ENCODE data around the gene STON1. TPM values are rescaled to one million over a fixed set of nuclear protein-coding genes. Genes with fewer than 3 reads are reported as not detected.
"Not testable (repeated sequence)": the region's sequence is repeated elsewhere in the genome, so short reads cannot be mapped to it uniquely, and the experiment has no call there.

The STON1 gene
- total RNA-seq, 4 donors from 2014 or later: 3.6 to 11.2 (median 6.7) TPM

- 77% methylated on average over 6 of the region's 6 CpGs for WGBS
- no peak overlapping the region for H3K27ac ChIP-seq
- H3K36me3 ChIP-seq: peaks cover 76% of the 10 kb centered on the region
These were observed 14.4 kb upstream of the STON1 start for GRCh38 chr2:48515513-48515985.

GRCh38 chr2:48519593-48519992 is 10.4 kb upstream of the STON1 start:
- Histone ChIP-seq H3K27ac (no peak overlapping the region), H3K36me3 (peaks cover 64% of the 10 kb centered on the region), H3K4me1 (no peaks in the 10 kb centered on the region), H3K9me3 (no peaks in the 10 kb centered on the region), H3K4me3 (no peak overlapping the region), H3K27me3 (no peaks in the 10 kb centered on the region)
- TF ChIP-seq POLR2A (IDR thresholded peaks at IDR 0.05) (no peak), EP300 (IDR thresholded peaks at IDR 0.05) (no peak), POLR2AphosphoS5 (IDR thresholded peaks at IDR 0.05) (no peak), CTCF (IDR thresholded peaks at IDR 0.05) (no peak)
- WGBS: 72% methylated on average over 11 of the region's 11 CpGs
- DNase-seq (ENCODE audit: low spot score in 2 of 2): no peak

More at GRCh38 chr2:48515513-48515985, 14.4 kb upstream of the STON1 start:
- TF ChIP-seq POLR2AphosphoS5 (IDR thresholded peaks at IDR 0.05): no peak
- TF ChIP-seq EP300 (IDR thresholded peaks at IDR 0.05): no peak
- TF ChIP-seq CTCF (IDR thresholded peaks at IDR 0.05): no peak
- no peak for TF ChIP-seq POLR2A (IDR thresholded peaks at IDR 0.05)
- Histone ChIP-seq H3K4me3 (no peak overlapping the region), H3K27me3 (no peaks in the 10 kb centered on the region), H3K9me3 (no peaks in the 10 kb centered on the region), H3K4me1 (no peaks in the 10 kb centered on the region)
- no peak for DNase-seq (ENCODE audit: low spot score in 2 of 2)

- not testable (repeated sequence) for H3K27ac ChIP-seq; H3K27me3 ChIP-seq; DNase-seq (ENCODE audit: low spot score in 2 of 2); H3K4me3 ChIP-seq; H3K4me1 ChIP-seq; H3K9me3 ChIP-seq
- H3K36me3 ChIP-seq: peaks cover 18% of the 10 kb centered on the region
- 94% methylated on average over 3 of the region's 3 CpGs for WGBS
These were observed 5.2 kb upstream of the STON1 start for GRCh38 chr2:48524756-48525155.

- 70% methylated on average over 11 of the region's 11 CpGs for WGBS
- H3K9me3 ChIP-seq: no peaks in the 10 kb centered on the region
- peaks cover 10% of the 10 kb centered on the region for H3K4me1 ChIP-seq
- no peak overlapping the region for H3K27ac ChIP-seq
- DNase-seq (ENCODE audit: low spot score in 2 of 2): no peak
- peaks cover 14% of the 10 kb centered on the region for H3K36me3 ChIP-seq
- H3K4me3 ChIP-seq: no peak overlapping the region
- TF ChIP-seq EP300 (IDR thresholded peaks at IDR 0.05) (no peak), POLR2AphosphoS5 (IDR thresholded peaks at IDR 0.05) (no peak), POLR2A (IDR thresholded peaks at IDR 0.05) (no peak), CTCF (IDR thresholded peaks at IDR 0.05) (no peak)
- H3K27me3 ChIP-seq: no peaks in the 10 kb centered on the region
These were observed 4.5 kb upstream of the STON1 start for GRCh38 chr2:48525269-48525943.

- no peak for TF ChIP-seq POLR2AphosphoS5 (IDR thresholded peaks at IDR 0.05)
- no peak for TF ChIP-seq POLR2A (IDR thresholded peaks at IDR 0.05)
- no peak for TF ChIP-seq EP300 (IDR thresholded peaks at IDR 0.05)
- TF ChIP-seq CTCF (IDR thresholded peaks at IDR 0.05): no peak
- no peak overlapping the region for H3K27ac ChIP-seq
- no peaks in the 10 kb centered on the region for H3K27me3 ChIP-seq
- H3K36me3 ChIP-seq: peaks cover 2% of the 10 kb centered on the region
- no peaks in the 10 kb centered on the region for H3K9me3 ChIP-seq
- no peak overlapping the region for H3K4me3 ChIP-seq
- 70% methylated on average over 2 of the region's 2 CpGs for WGBS
- peaks cover 21% of the 10 kb centered on the region for H3K4me1 ChIP-seq
- DNase-seq (ENCODE audit: low spot score in 2 of 2): no peak
These were observed 2.6 kb upstream of the STON1 start for GRCh38 chr2:48527226-48527885.

All from suprapubic skin (tissue), 4 donors.